Calu3 (cell line): Measurements from ENCODE around the gene TEC. TPM values are rescaled to one million over a fixed set of nuclear protein-coding genes. Genes with fewer than 3 reads are reported as not detected.

Source experiments
- BruUV-seq: library from RNA; stranded (reverse); fragments of 400-500 nt; replicated peaks from 2 replicates; lab custom pipeline; 2021; lab: Mats Ljungman, UMichigan
- CTCF ChIA-PET: fragments of 300-600 bp; sonication (Branson Sonifier 250); formaldehyde crosslinking; loops from one replicate; lab custom pipeline; 2022; ENCODE audit warnings: antibody characterized with exemption; lab: Charles Lee
- DNase-seq: peaks from one replicate; pipeline ENCODE4 v3.0.0; 2022
- H3K27ac Mint-ChIP-seq: one replicate; pipeline ENCODE4 v1.8.0; 2022; ENCODE audit warnings: mixed read lengths; ENCODE audit not compliant: unreplicated experiment
- H3K27me3 Mint-ChIP-seq: one replicate; pipeline ENCODE4 v1.8.0; 2022; ENCODE audit warnings: mixed read lengths; ENCODE audit not compliant: unreplicated experiment
- H3K36me3 Mint-ChIP-seq: one replicate; pipeline ENCODE4 v1.8.0; 2022; ENCODE audit warnings: mild to moderate bottlenecking, moderate library complexity, mixed read lengths; ENCODE audit not compliant: insufficient read depth, unreplicated experiment
- H3K4me1 Mint-ChIP-seq: one replicate; pipeline ENCODE4 v1.8.0; 2022; ENCODE audit warnings: mild to moderate bottlenecking, low read depth, mixed read lengths; ENCODE audit not compliant: unreplicated experiment
- H3K4me3 Mint-ChIP-seq: one replicate; pipeline ENCODE4 v1.8.0; 2022; ENCODE audit warnings: mild to moderate bottlenecking, low read depth, moderate library complexity, mixed read lengths; ENCODE audit not compliant: unreplicated experiment
- H3K9me3 Mint-ChIP-seq: one replicate; pipeline ENCODE4 v1.8.0; 2022; ENCODE audit warnings: low read depth, mixed read lengths; ENCODE audit not compliant: unreplicated experiment
- intact Hi-C: fragments of 100-400 bp; cut with micrococcal nuclease; formaldehyde crosslinking; loops from one replicate; pipeline ENCODE4 v1.10.0; 2022; ENCODE audit not compliant: unreplicated experiment
- total RNA-seq: library from RNA; stranded (reverse); gene quantifications from 2 replicates; pipeline ENCODE4 v1.2.3, GENCODE V29; 2022
- TF ChIP-seq, protein P1 (sequence below): fragments of 200-600 bp; IDR thresholded peaks from one replicate; pipeline ENCODE4 v1.8.0; 2022; ENCODE audit warnings: antibody characterized with exemption; ENCODE audit not compliant: unreplicated experiment

Gene TEC
- total RNA-seq, 1 experiment from 2014 or later: 3.2 TPM

DNA sequence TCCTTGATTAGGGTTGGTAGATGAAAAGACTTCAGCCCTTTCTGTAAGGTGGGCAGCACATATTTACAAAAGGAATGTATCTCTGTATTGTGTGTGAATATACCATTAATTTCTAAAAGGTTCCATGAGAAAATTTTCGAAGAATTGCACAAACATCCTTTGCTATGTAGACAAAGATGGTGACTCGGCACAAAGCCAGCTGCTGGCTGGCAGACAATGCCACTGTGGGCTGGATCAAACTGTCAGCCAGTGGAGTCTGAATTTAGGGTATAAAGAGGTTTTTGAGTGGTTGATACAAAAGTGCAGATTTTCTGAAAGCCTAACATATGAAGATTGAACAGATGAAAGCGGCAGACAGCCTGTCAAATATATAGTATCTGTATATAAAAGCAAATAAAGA lies 129.9 kb downstream of the TEC start:
- CTCF ChIA-PET: interaction anchor here (0.9 kb wide), 1 partner anchor 12 kb away, joined by 3 read pairs; no protein-coding TSS in a partner anchor
- no peak overlapping the region for H3K27ac Mint-ChIP-seq
- no TSS peak for BruUV-seq

GRCh38 chr4:48138936-48139335 lies 130.7 kb downstream of the TEC start:
- no peak for DNase-seq
- Mint-ChIP-seq H3K9me3 (no peaks in the 10 kb centered on the region), H3K4me1 (peaks cover 17% of the 10 kb centered on the region), H3K27me3 (no peaks in the 10 kb centered on the region), H3K4me3 (no peak overlapping the region), H3K36me3 (peaks cover 4% of the 10 kb centered on the region), H3K27ac (no peak overlapping the region)
- intact Hi-C loops: no loop called here
- BruUV-seq: no TSS peak
- CTCF ChIA-PET: no interaction called here
- TF ChIP-seq, protein P1, sequence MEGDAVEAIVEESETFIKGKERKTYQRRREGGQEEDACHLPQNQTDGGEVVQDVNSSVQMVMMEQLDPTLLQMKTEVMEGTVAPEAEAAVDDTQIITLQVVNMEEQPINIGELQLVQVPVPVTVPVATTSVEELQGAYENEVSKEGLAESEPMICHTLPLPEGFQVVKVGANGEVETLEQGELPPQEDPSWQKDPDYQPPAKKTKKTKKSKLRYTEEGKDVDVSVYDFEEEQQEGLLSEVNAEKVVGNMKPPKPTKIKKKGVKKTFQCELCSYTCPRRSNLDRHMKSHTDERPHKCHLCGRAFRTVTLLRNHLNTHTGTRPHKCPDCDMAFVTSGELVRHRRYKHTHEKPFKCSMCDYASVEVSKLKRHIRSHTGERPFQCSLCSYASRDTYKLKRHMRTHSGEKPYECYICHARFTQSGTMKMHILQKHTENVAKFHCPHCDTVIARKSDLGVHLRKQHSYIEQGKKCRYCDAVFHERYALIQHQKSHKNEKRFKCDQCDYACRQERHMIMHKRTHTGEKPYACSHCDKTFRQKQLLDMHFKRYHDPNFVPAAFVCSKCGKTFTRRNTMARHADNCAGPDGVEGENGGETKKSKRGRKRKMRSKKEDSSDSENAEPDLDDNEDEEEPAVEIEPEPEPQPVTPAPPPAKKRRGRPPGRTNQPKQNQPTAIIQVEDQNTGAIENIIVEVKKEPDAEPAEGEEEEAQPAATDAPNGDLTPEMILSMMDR: no peak

More for the DNA sequence above, 129.9 kb downstream of the TEC start:
- peaks cover 17% of the 10 kb centered on the region for H3K4me1 Mint-ChIP-seq
- no peaks in the 10 kb centered on the region for H3K9me3 Mint-ChIP-seq
- peaks cover 4% of the 10 kb centered on the region for H3K36me3 Mint-ChIP-seq
- intact Hi-C loops: loop anchor here (5.0 to 10.0 kb wide), 2 partner anchors 212 to 435 kb away; no protein-coding TSS in a partner anchor
- TF ChIP-seq, protein P1: no peak
- no peaks in the 10 kb centered on the region for H3K27me3 Mint-ChIP-seq
- DNase-seq: no peak
- H3K4me3 Mint-ChIP-seq: no peak overlapping the region

DNA sequence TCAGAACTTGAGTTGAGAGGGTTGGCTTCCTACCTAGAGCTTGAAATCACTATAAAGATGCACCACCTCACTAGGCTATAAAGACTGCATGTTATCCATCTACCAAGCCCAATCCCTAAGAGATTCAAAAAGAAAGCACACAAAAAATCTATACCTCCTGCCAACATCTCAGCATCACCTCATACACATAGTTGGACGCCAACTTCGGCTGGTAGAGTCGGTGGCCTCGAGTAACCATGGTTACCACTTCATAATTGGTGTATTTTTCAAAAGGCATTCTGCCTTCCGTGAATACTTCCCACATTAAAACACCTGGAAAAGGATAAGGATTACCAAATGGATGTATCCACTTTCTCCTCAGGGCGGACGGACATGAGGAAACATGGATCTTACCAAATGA lies 131.1 kb downstream of the TEC start:
- no peaks in the 10 kb centered on the region for H3K27me3 Mint-ChIP-seq

GRCh38 chr4:48137846-48138245 lies 131.8 kb downstream of the TEC start:
- peaks cover 17% of the 10 kb centered on the region for H3K4me1 Mint-ChIP-seq
- H3K27me3 Mint-ChIP-seq: no peaks in the 10 kb centered on the region
- intact Hi-C loops: no loop called here
- CTCF ChIA-PET: no interaction called here
- no peak overlapping the region for H3K4me3 Mint-ChIP-seq
- H3K27ac Mint-ChIP-seq: no peak overlapping the region
- no peaks in the 10 kb centered on the region for H3K9me3 Mint-ChIP-seq
- TF ChIP-seq, protein P1: no peak
- H3K36me3 Mint-ChIP-seq: peaks cover 4% of the 10 kb centered on the region
- DNase-seq: no peak
- no TSS peak for BruUV-seq

More for the DNA sequence above, 131.1 kb downstream of the TEC start:
- Mint-ChIP-seq H3K9me3 (no peaks in the 10 kb centered on the region), H3K27ac (no peak overlapping the region), H3K4me3 (no peak overlapping the region), H3K36me3 (peaks cover 4% of the 10 kb centered on the region), H3K4me1 (peaks cover 17% of the 10 kb centered on the region)
- intact Hi-C loops: no loop called here
- BruUV-seq: no TSS peak
- CTCF ChIA-PET: interaction anchor here (0.6 kb wide), 1 partner anchor 309 kb away, joined by 3 read pairs; no protein-coding TSS in a partner anchor
- TF ChIP-seq, protein P1: no peak
- no peak for DNase-seq
